SU-DHL-6 (cell line): ENCODE data around the gene UMAD1.

Experiments used
- EZH2phosphoT487 ChIP-seq: fragments of 200-600 bp; sonication (generic), shearing (Covaris generic); conservative IDR thresholded peaks from 2 replicates; pipeline ENCODE4 v1.6.1; 2018; ENCODE audit warnings: mild to moderate bottlenecking, antibody characterized with exemption, low read length, moderate library complexity, mixed read lengths
- TF ChIP-seq, protein P1 (sequence below): fragments of 200-600 bp; sonication (generic); IDR thresholded peaks from one replicate; pipeline ENCODE4 v1.5.1; 2017; ENCODE audit warnings: antibody characterized with exemption, mild to moderate bottlenecking, low read length, moderate library complexity; ENCODE audit not compliant: insufficient read depth, poor library complexity, severe bottlenecking

DNA sequence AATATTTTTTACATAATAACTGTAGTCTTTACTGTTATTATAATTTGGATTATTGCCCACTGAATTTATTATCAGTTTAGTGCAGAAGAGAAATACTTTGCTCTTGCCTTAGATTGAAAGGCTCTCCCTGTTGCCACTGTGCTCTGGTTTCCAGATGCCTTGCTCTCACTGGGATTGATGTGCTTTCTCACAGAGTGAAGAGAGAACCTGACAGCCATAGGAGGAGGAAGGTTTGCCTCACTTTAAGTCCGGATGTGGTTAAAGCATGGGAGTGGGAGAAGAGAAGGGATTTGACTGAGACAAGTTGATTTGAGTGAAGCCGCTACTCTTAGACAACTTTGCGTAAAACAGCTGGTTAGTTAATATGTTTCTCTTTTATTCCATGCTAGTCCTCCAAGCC lies 146.0 kb downstream of the UMAD1 start:
- TF ChIP-seq, protein P1, sequence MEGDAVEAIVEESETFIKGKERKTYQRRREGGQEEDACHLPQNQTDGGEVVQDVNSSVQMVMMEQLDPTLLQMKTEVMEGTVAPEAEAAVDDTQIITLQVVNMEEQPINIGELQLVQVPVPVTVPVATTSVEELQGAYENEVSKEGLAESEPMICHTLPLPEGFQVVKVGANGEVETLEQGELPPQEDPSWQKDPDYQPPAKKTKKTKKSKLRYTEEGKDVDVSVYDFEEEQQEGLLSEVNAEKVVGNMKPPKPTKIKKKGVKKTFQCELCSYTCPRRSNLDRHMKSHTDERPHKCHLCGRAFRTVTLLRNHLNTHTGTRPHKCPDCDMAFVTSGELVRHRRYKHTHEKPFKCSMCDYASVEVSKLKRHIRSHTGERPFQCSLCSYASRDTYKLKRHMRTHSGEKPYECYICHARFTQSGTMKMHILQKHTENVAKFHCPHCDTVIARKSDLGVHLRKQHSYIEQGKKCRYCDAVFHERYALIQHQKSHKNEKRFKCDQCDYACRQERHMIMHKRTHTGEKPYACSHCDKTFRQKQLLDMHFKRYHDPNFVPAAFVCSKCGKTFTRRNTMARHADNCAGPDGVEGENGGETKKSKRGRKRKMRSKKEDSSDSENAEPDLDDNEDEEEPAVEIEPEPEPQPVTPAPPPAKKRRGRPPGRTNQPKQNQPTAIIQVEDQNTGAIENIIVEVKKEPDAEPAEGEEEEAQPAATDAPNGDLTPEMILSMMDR, result no peak
- no peak for TF ChIP-seq EZH2phosphoT487
